22Rv1 (cell line): ENCODE data around the gene ALS2CL.

Experiments used
- CTCF ChIP-seq: fragments of 450-650 bp; IDR thresholded peaks from 2 replicates; pipeline ENCODE4 v1.5.1; 2017; ENCODE audit warnings: mild to moderate bottlenecking
- ZFX ChIP-seq: fragments of 450-650 bp; IDR thresholded peaks from 2 replicates; pipeline ENCODE4 v1.6.1; 2017; ENCODE audit warnings: antibody characterized with exemption, borderline replicate concordance

DNA sequence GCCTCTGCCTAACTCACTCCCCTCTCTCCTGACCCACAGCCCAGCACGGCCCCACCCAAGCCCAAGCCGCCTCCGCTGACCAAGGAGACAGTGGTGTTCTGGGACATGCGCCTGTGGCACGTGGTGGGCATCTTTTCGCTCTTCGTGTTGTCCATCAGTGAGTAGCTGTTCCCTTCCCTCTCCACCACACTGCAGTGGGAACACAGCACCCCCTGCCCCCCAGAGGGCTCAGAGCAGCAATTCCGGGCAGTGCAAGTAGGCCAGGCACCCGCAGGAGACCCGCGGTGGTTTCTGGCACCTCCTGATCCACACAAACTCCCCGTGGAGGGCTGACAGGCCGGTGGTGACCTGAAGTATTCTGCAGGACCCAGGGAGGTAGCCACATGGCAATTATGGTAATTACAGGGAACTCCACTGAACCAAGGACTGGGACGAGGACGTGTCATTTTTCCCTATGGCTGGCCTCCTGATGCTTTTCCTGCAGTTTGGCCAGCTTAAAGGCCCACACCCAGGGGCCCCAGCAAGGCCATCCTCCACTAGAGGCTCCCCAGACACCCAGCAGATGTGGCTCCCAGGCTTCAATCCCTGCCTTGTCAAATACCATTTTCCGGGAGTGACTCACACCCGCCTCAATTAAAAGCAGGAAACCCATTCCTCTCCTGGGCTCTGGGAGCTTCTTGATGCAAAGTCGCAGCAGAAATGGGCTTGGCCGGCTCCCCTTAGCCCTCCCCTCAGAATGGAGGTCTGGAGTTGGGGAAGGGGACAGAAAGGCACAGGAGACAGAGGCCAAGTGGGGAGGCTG, 12.5 kb upstream of the ALS2CL start:
- TF ChIP-seq CTCF (no peak), ZFX (no peak)
